ENCODE data around the gene NOP10.

- TF ChIP-seq TAF1 (IDR thresholded peaks at IDR 0.05; ENCODE audit: borderline replicate concordance, insufficient read depth, low read length): no peak
- no peak for TF ChIP-seq POLR2AphosphoS5 (IDR thresholded peaks at IDR 0.05; ENCODE audit: low read depth, low read length)
- no peak for TF ChIP-seq SIN3A (IDR thresholded peaks at IDR 0.05; ENCODE audit: borderline replicate concordance, insufficient read depth, low read length)
- TF ChIP-seq, protein P1, sequence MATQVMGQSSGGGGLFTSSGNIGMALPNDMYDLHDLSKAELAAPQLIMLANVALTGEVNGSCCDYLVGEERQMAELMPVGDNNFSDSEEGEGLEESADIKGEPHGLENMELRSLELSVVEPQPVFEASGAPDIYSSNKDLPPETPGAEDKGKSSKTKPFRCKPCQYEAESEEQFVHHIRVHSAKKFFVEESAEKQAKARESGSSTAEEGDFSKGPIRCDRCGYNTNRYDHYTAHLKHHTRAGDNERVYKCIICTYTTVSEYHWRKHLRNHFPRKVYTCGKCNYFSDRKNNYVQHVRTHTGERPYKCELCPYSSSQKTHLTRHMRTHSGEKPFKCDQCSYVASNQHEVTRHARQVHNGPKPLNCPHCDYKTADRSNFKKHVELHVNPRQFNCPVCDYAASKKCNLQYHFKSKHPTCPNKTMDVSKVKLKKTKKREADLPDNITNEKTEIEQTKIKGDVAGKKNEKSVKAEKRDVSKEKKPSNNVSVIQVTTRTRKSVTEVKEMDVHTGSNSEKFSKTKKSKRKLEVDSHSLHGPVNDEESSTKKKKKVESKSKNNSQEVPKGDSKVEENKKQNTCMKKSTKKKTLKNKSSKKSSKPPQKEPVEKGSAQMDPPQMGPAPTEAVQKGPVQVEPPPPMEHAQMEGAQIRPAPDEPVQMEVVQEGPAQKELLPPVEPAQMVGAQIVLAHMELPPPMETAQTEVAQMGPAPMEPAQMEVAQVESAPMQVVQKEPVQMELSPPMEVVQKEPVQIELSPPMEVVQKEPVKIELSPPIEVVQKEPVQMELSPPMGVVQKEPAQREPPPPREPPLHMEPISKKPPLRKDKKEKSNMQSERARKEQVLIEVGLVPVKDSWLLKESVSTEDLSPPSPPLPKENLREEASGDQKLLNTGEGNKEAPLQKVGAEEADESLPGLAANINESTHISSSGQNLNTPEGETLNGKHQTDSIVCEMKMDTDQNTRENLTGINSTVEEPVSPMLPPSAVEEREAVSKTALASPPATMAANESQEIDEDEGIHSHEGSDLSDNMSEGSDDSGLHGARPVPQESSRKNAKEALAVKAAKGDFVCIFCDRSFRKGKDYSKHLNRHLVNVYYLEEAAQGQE (IDR thresholded peaks at IDR 0.05; ENCODE audit: insufficient read depth in 1 of 2, low read depth in 2 of 2, low read length in 2 of 2): no peak
- no peak for TF ChIP-seq FOXP2 (optimal IDR thresholded peaks at IDR 0.05; ENCODE audit: borderline replicate concordance, extremely low read depth, extremely low read length, insufficient read depth)
Observed at GRCh38 chr15:34332553-34333120, 10.3 kb downstream of the NOP10 start.
